GM18519 (cell line): ENCODE data around the gene ZFY.
"Not testable (repeated sequence)": the region's sequence is repeated elsewhere in the genome, so short reads cannot be mapped to it uniquely, and the experiment has no call there.

Experiments
- ATAC-seq: cut with Tn5 transposase; IDR thresholded peaks from one replicate; pipeline ENCODE4 v1.9.1; 2021; ENCODE audit warnings: mild to moderate bottlenecking, moderate library complexity; ENCODE audit not compliant: unreplicated experiment, low FRiP score

Gene ZFY

DNA sequence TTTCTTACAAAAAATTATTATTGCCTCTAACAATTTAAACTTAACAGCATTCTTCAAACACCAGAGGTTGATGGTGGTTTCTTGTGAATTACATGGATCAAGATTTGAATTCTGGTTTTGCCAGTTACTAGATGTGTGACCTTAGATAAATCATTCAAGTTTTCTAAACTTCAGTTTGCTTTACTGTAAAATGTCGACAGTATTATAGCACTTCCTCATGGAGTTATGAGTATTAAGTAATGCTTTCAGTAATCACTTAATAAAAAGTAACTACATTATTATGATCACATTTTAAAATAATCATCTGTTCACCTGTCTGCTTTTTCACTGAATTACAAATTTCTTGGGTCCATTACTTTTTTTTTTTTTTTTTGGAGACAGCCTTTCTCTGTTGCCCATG is 37.5 kb downstream of the ZFY start:
- no peak for ATAC-seq

DNA sequence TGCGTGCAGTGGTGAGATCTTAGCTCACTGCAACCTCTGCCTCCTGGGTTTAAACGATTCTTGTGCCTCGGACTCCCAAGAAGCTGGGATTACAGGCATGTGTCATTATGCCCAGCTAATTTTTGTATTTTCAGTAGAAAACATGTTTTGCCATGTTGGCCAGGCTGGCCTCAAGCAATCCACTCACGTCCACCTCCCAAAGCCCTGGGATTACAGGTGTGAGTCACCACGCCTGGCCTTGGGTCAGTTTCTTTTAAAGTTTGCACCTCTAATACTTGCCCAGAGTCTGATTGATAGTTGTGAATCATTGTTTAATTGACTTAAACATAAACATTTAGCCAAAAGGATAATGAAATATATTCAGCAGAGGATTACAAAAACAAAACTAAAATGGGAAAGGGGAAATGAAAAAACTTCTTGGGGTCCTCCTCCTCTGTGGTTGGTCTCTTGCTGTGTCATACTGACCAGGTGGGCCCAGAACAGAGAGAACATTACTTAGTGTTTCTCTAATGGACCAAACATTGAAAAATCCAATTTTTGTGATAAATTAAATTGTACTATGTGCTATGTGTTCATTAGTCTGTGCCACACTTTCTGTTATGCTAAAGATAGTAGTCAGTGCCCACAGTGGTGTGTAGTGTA is 38.0 kb downstream of the ZFY start:
- no peak for ATAC-seq

DNA sequence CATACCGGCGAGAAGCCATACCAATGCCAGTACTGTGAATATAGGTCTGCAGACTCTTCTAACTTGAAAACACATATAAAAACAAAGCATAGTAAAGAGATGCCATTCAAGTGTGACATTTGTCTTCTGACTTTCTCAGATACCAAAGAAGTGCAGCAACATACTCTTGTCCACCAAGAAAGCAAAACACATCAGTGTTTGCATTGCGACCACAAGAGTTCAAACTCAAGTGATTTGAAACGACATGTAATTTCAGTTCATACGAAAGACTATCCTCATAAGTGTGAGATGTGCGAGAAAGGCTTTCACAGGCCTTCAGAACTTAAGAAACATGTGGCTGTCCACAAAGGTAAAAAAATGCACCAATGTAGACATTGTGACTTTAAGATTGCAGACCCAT is 44.1 kb downstream of the ZFY start:
- ATAC-seq = no peak

DNA sequence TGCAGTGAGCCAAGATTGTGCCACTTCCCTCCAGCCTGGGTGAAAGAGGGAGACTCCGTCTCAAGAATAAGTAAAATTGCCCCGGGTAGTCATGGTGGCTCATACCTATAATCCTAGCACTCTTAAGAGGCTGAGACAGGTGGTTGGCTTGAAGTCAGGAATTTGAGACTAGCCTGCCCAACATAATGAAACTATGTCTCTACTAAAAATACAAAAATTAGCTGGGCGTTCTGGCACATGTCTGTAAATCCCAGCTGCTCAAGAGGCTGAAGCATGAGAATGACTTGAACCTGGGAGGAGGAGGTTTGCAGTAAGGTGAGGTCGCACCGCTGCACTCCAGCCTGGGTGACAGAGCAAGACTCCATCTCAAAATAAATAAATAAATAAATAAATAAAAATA is 49.3 kb downstream of the ZFY start:
- no peak for ATAC-seq

DNA sequence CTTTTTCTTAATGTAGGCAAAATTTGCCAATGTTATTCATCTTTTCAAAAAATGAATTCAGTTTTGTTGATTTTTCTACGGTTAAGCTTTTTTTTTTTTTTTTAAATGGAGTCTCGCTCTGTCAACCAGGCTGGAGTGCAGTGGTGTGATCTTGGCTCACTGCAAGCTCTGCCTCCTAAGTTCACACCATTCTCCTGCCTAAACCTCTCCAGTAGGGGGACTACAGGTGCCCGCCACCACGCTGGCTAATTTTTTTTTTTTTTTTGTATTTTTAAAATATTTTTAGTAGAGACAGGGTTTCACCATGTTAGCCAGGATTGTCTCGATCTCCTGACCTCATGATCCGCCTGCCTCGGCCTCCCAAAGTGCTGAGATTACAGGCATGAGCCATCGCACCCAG is 52.0 kb downstream of the ZFY start:
- ATAC-seq = not testable (repeated sequence)

DNA sequence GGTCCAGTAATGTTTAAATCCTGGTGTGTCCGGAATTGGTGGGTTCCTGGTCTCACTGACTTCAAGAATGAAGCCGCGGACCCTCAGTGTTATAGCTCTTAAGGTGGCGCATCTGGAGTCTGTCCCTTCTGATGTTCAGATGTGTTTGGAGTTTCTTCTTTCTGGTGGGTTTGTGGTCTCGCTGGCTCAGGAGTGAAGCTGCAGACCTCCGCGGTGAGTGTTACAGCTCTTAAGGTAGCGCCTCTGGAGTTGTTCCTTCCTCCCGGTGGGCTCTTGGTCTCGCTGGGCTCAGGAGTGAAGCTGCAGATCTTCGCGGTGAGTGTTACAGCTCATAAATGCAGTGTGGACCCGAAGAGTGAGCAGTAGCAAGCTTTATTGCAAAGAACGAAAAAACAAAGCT is 62.2 kb downstream of the ZFY start:
- ATAC-seq = not testable (repeated sequence)

DNA sequence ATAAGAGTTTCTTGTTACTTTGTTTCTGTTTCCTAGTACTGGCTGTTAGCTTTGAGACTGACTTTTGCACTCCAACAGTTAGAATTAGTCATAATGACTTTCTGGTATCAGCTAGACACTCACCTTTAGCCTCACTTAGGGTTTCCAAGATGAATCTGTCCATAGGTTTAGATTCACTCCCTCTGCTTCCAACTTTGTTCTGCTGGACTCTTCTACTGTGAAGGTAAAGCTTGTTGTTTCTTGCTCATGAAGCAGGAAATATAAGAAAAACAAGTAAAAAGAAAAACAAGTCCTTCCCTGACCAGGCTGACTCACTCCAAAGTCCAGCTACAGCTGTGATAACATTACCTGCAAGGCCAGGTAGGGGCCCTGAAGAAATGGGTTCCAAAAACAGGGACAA is 67.0 kb downstream of the ZFY start:
- no peak for ATAC-seq

DNA sequence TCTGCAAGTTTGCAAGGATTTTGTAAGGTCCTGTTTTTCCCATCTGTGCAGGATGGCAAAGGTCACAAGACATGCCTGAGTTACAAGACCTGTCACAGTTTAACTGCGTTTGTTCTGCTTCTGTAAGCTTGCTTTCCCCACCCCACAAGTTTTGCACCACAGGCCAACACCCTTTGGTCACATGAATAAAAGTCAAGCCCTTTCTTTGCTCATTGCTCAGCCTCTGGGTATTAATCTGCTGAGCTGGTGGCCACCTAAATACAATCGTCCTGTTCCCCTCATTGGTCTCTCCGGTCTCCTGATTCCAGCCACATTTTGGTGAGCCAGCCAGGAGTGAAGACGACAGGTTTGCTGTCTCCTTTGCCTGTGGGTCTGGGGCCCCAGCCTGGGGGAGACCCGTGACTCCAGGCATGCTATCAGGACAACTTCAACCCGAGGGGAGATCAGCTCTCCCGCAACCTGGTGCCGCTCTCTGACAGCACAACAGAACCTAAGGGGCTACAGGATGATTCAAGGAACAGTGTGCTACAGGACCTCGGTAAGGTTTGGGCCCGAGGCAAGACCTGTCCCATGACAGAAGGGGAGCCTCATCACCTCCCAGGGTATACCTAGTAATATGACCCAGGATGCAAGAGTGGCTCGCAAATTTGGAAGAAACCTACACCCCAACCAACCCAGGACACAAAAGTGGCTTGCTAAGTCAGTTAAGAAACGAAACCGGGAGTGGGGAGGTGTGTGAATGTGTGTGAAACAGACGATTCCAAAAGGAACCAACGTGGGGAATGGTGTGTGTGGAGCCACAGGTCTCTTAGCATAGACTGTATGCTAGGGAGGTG is 67.7 kb downstream of the ZFY start:
- ATAC-seq = no peak

DNA sequence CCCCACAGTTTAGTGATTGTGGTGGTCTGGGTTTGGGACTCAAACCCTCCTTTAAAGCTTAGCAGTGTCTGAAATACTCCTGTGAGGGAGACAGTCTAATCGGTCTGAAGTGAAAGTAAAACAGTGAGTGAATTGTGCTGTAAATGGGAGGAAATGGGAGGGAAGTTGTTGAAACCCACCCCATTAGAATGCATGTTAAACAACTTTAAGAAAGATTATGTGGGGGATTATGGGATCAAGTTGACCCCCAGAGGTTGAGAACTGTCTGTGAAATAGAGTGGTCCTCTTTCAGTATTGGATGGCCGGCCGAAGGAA is 68.3 kb downstream of the ZFY start:
- ATAC-seq = no peak

DNA sequence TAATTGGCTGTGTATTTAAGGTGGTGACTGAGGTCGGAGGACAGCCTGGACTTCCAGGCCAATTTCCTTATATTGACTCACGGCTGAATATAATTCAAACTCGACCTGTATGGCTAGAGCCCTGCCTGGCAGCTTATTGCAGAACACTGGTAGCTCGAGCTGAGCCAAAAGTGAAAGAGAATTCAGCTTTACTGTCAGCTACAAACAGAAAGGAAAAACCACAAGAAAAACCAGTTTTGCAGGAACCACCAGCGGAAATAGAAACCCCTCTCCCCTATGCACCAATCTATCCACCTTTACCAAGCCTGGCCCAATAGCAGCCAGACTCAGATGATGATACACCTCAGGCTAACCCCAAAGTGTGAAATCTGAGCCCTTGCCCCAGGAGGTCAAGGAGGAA is 68.7 kb downstream of the ZFY start:
- no peak for ATAC-seq

DNA sequence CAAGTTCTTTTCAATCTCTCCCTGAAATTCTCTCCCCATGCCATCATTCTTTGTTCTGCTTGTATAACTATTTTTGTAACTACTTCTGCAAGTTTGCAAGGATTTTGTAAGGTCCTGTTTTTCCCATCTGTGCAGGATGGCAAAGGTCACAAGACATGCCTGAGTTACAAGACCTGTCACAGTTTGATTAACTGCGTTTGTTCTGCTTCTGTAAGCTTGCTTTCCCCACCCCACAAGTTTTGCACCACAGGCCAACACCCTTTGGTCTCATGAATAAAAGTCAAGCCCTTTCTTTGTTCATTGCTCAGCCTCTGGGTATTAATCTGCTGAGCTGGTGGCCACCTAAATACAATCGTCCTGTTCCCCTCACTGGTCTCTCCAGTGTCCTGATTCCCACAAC is 70.8 kb downstream of the ZFY start:
- ATAC-seq = not testable (repeated sequence)

DNA sequence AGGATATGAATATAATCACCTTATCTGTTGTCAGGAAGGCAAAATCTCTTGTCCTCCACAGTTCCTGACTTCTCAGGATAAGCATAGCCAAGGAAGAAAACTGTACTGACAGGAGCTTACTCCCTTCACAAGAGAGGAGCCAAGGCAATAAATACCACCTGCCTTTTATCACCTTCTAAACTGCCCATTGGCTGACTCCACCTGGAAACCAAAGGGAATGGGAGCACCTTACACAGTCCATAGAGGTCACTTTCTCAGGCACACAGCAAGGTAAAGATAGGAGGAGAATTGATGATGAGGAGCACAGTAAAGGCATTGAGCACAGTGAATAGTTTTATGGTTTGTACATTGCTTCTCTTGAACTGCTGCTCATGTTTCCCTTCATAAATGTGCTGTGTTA is 72.8 kb downstream of the ZFY start:
- ATAC-seq = no peak

DNA sequence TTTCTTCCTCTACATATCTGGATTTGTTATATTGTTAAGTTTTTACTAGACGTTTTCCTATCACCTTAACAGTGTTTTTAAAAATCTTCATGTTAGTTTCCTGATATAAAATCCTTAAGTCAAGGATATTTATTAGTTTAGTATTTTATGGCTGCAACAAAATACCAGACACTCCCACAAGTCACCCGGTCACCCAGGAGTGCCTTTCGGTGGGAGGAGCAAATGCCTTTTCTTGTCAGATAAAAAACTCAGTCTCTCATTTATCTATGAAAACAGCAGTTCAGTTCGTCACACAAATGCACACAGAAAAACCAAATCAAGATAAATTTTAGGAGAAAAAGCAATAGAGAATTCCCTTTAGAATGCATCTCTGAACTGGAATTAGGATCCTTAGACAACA is 77.0 kb downstream of the ZFY start:
- no peak for ATAC-seq

DNA sequence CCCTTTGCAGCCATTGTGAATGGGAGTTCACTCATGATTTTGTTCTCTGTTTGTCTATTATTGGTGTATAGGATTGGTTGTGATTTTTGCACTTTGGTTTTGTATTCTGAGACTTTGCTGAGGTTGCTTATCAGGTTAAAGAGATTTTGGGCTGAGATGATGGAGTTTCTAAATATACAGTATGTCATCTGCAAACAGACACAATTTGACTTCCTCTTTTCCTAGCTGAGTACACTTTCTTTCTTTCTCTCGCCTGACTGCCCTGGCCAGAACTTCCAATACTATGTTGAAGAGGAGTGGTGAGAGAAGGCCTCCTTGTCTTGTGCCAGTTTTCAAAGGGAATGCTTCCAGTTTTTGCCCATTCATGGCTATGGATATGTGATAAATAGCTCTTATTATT is 81.4 kb downstream of the ZFY start:
- ATAC-seq = no peak

DNA sequence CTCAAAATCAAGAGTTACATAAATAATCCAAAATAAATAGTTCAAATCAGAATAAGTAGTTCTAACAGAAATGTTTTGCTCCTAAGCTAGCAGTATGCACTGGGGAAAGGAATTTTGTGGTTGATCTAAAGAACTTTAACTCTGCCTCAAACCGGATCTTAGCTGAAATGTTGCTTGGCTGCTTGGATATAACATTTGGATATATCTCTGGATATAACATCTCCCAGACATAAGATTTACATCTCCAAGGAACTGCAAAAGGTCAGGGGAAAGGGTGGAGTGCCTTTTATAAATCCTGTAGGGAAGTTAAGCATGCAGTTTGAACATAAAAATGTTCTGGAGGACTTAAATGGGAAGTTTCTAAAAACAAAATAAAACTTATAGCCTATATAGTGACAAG is 83.4 kb downstream of the ZFY start:
- ATAC-seq = no peak

DNA sequence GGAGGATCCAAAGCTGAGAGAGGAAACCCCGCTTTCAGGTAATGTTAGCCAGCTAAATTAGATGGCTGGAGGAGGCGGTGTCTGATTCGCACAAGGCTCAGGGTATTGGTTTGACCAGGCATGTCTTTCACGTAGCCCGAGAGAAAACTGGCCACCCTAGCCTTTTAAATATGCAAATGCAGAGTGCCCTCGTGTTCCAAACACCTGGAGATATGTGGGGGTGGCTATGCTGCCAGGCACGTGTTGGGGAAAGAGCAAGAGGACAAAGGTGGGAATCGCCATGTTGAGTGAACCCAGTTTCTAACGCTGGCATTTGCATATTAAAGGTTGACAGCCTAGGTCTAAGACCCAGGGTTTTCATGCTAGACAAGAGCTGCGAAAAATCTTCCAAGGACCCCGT is 84.4 kb downstream of the ZFY start:
- no peak for ATAC-seq

DNA sequence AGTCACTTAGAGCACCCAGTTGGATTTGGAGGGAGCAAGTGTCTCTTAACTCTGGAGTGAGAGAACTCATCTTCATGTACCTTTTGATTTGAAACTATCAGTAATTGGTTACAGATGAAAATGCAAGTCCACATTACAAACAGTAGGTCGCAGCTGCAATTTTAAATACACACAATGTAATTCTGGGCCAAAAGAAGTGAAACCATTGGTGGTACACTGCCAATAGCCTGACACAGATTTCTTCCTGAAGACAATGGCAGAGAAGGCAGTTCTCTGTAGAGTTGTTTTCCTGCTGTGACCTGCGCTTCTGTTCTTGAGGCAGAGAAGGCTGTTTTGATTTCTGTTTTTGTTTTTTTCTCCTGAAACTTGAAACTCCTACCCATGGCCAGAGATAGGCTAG is 86.0 kb downstream of the ZFY start:
- no peak for ATAC-seq

DNA sequence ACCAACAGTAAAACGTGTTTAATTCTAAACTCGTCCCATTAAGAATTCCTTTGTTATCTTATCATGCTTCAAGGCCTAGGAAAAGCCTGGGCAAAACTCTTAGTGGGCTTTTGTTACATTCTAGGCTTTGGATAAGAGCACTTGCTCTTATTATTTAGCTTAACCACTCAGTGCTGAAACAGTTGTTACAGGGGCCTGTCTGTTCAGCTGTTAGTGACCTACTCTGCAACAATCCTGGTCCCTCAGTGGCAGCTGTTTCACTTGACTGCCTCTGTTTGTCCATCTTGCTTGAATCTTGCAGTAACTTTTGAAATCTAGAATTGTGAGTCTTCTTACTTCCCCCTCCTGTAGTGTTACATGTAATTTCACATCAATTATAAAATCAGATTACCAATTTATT is 88.4 kb downstream of the ZFY start:
- ATAC-seq = no peak

DNA sequence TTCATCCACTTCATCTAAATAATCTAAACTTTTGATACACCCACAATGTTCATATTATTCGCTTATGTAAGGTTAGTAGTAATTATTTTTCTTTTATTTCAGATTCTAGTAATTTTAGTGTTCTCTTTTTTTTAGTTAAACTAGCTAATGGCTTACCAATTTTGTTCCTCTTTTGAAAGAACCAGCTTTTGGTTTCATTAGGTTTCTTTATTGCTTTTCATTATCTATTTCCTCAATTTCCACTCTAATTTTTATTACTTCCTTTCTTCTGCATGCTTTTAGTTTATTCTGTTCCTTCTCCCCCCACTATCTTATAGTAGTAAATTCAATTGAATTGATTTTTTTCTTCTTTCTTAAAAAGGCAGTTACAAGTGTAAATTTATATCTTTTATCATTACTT is 90.2 kb downstream of the ZFY start:
- no peak for ATAC-seq
